CD8-positive, alpha-beta memory T cell (primary cell): ENCODE results near the gene EXOC4. TPM values are rescaled to one million over a fixed set of nuclear protein-coding genes. Genes with fewer than 3 reads are reported as not detected.

Experiments
- CTCF ChIA-PET: fragments of 350-600 bp; sonication (Branson Sonifier 250); formaldehyde crosslinking; loops from one replicate; lab custom pipeline; 2021; ENCODE audit warnings: antibody characterized with exemption; lab: Charles Lee
- POLR2A ChIA-PET: fragments of 350-600 bp; sonication (Branson Sonifier 250); formaldehyde crosslinking; loops from one replicate; lab custom pipeline; 2021; ENCODE audit warnings: antibody characterized with exemption; lab: Charles Lee
- DNase-seq, 5 donors: peaks; one replicate each; pipeline versions ENCODE4 v3.0.0 to v3.0.0-alpha.2; 2020 to 2022; ENCODE audit warnings: mixed read lengths in 1 of 5
- H3K27ac ChIP-seq: one replicate; pipeline ENCODE4 v1.7.0; 2013; ENCODE audit warnings: low read depth, mild to moderate bottlenecking, low read length, moderate library complexity
- H3K27me3 ChIP-seq: 2 replicates; pipeline ENCODE4 v1.7.0; 2013; ENCODE audit warnings: low read length, mild to moderate bottlenecking; ENCODE audit not compliant: insufficient read depth, poor library complexity, severe bottlenecking
- H3K36me3 ChIP-seq: 2 replicates; pipeline ENCODE4 v1.7.0; 2013; ENCODE audit warnings: mild to moderate bottlenecking, low read length, moderate library complexity; ENCODE audit not compliant: insufficient read depth
- H3K4me1 ChIP-seq: 2 replicates; pipeline ENCODE4 v1.7.0; 2013; ENCODE audit warnings: mild to moderate bottlenecking, low read length, moderate library complexity; ENCODE audit not compliant: insufficient read depth
- H3K4me3 ChIP-seq: 2 replicates; pipeline ENCODE4 v1.7.0; 2013; ENCODE audit warnings: mild to moderate bottlenecking, low read length
- H3K9me3 ChIP-seq: 2 replicates; pipeline ENCODE4 v1.7.0; 2013; ENCODE audit warnings: mild to moderate bottlenecking, low read length
- H3K27ac Mint-ChIP-seq, 8 donors: one replicate each; pipeline ENCODE4 v1.8.0; 2020 to 2021; ENCODE audit warnings: mixed read lengths in 8 of 8, mild to moderate bottlenecking in 6 of 8, inconsistent platforms in 3 of 8, moderate library complexity in 3 of 8
- H3K27me3 Mint-ChIP-seq, 2 donors: one replicate each; pipeline ENCODE4 v1.8.0; 2020 to 2021; ENCODE audit warnings: mixed read lengths in 2 of 2, mild to moderate bottlenecking in 1 of 2, moderate library complexity in 1 of 2
- H3K36me3 Mint-ChIP-seq, 3 donors: one replicate each; pipeline ENCODE4 v1.8.0; 2020 to 2021; ENCODE audit warnings: mixed read lengths in 3 of 3, inconsistent platforms in 1 of 3, mild to moderate bottlenecking in 1 of 3
- H3K4me1 Mint-ChIP-seq, 3 donors: one replicate each; pipeline ENCODE4 v1.8.0; 2020 to 2021; ENCODE audit warnings: mixed read lengths in 3 of 3, inconsistent platforms in 1 of 3, mild to moderate bottlenecking in 1 of 3
- H3K4me3 Mint-ChIP-seq, 7 donors: one replicate each; pipeline ENCODE4 v1.8.0; 2020 to 2021; ENCODE audit warnings: mixed read lengths in 7 of 7, mild to moderate bottlenecking in 6 of 7, moderate library complexity in 4 of 7, inconsistent platforms in 2 of 7
- H3K9me3 Mint-ChIP-seq, 5 donors: one replicate each; pipeline ENCODE4 v1.8.0; 2020 to 2022; ENCODE audit warnings: mixed read lengths in 5 of 5, mild to moderate bottlenecking in 3 of 5, moderate library complexity in 2 of 5, inconsistent platforms in 1 of 5
- polyA plus RNA-seq: library from polyadenylated mRNA; unstranded; fragments of 300-500 nt; fragmentation: Illumina TruSeq; gene quantifications from one replicate; pipeline ENCODE4 v1.2.3, GENCODE V29; 2021
- total RNA-seq, 2 experiments: library from RNA; stranded (reverse); gene quantifications; one replicate each; pipeline ENCODE4 v1.2.3, GENCODE V29; 2021

EXOC4 gene
- total and polyA plus RNA-seq, 3 experiments from 2014 or later: 34.5 to 53.2 (median 50.3) TPM

DNA sequence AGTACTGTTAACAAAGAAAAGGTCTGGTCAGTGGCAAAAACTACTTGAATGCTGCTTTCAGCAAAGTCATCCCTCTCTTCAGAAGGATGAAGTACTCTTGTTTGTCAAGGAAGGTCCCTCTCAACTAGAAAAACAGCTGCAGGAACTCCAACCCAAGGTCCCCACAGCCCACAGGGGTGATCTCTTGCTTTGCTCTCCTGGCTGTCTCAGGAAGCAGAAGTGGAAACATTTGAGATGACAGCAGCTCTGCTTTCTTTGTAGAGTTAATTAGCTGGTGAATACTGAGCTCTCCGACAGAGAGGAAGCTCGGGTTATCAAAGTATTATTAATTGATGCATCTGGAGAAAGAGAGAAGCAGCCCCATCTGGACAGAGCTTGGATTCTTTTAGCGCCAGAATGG lies 848.8 kb downstream of the EXOC4 start:
- peaks cover 0 to 6% (median 0%) of the 10 kb centered on the region in 3 donors for H3K36me3 Mint-ChIP-seq
- H3K9me3 Mint-ChIP-seq: peaks cover 0 to 17% (median 6%) of the 10 kb centered on the region in 5 donors
- no peak overlapping the region for H3K4me3 ChIP-seq
- H3K4me3 Mint-ChIP-seq: no peak overlapping the region
- H3K27ac ChIP-seq: no peak overlapping the region
- no peak for DNase-seq
- no peaks in the 10 kb centered on the region for H3K9me3 ChIP-seq
- CTCF ChIA-PET: no interaction called here
- no peaks in the 10 kb centered on the region for H3K4me1 Mint-ChIP-seq
- POLR2A ChIA-PET: no interaction called here
- no peaks in the 10 kb centered on the region for H3K27me3 Mint-ChIP-seq
- H3K36me3 ChIP-seq: no peaks in the 10 kb centered on the region
- H3K27me3 ChIP-seq: no peaks in the 10 kb centered on the region
- no peak overlapping the region for H3K27ac Mint-ChIP-seq
- no peaks in the 10 kb centered on the region for H3K4me1 ChIP-seq

DNA sequence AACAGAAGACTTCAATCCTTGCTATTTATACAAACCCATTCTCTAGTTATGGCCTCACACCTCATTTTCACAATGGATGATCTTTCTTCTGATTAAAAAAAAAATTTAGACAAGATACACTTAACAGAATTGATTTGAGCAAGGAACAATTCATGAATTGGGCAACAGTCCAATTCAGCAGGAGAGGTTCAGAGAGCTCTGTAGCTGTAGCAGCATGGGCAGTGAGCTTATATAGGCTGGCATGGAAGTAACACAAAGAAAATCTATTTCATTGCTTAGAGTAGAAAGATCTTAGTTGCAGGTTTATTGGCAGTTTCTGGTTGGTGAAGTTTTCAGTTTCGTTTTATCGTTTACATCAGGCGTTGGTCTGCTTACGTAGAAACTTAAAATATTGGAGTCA lies 851.3 kb downstream of the EXOC4 start:
- no peak for DNase-seq
- H3K27ac Mint-ChIP-seq: no peak overlapping the region
- H3K4me1 Mint-ChIP-seq: no peaks in the 10 kb centered on the region
- Histone ChIP-seq H3K27me3 (no peaks in the 10 kb centered on the region), H3K4me3 (no peak overlapping the region), H3K4me1 (no peaks in the 10 kb centered on the region), H3K9me3 (no peaks in the 10 kb centered on the region), H3K27ac (no peak overlapping the region), H3K36me3 (no peaks in the 10 kb centered on the region)
- ChIA-PET POLR2A (no interaction called here), CTCF (no interaction called here)
- H3K36me3 Mint-ChIP-seq: peaks cover 0 to 6% (median 0%) of the 10 kb centered on the region in 3 donors
- H3K4me3 Mint-ChIP-seq: no peak overlapping the region
- no peaks in the 10 kb centered on the region for H3K27me3 Mint-ChIP-seq
- peaks cover 0 to 3% (median 0%) of the 10 kb centered on the region in 5 donors for H3K9me3 Mint-ChIP-seq

DNA sequence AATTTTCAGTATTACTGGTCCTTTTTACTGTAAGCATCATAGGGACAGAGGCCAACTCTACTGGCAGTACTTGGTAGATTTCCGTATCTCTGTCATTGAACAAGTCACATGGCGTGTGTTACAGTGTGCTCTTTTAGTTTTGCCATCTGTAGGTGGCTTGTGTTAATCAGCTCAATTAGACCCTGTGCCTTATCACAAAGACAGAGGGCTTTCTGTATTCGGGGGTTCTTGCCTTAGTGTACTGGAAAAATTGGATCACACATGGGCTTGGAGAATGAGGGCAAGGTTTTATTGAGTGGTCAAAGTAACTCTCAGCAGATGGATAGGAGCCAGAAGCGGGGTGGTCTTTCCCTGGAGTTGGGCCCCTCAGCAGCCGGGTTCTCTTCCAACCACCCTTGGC lies 853.0 kb downstream of the EXOC4 start:
- Histone ChIP-seq H3K27ac (no peak overlapping the region), H3K4me1 (no peaks in the 10 kb centered on the region), H3K36me3 (no peaks in the 10 kb centered on the region), H3K9me3 (no peaks in the 10 kb centered on the region), H3K27me3 (no peaks in the 10 kb centered on the region), H3K4me3 (no peak overlapping the region)
- CTCF ChIA-PET: no interaction called here
- peaks cover 0 to 3% (median 0%) of the 10 kb centered on the region in 5 donors for H3K9me3 Mint-ChIP-seq
- no peak overlapping the region for H3K27ac Mint-ChIP-seq
- no peaks in the 10 kb centered on the region for H3K27me3 Mint-ChIP-seq
- no peaks in the 10 kb centered on the region for H3K4me1 Mint-ChIP-seq
- POLR2A ChIA-PET: no interaction called here
- DNase-seq: no peak
- H3K4me3 Mint-ChIP-seq: no peak overlapping the region
- H3K36me3 Mint-ChIP-seq: peaks cover 0 to 5% (median 0%) of the 10 kb centered on the region in 3 donors

DNA sequence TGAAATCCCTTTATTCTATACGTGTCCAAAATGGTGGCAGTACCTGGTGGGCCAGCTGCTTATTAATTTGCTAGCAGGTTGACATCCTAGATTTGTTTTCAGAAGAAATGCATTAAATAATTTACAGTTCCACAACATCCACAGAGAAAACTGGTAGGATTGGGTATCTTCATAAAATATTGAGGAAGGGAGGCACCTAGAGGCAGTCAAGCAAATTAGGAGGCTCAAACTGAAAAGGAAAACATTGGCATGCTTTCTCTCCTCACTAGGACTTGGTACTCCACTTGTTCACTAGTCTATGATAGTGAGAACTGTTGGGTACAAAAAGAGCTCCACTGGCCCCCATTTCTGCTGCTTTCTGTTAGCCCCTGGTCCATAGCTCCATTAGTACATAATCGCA lies 855.9 kb downstream of the EXOC4 start:
- Histone ChIP-seq H3K9me3 (no peaks in the 10 kb centered on the region), H3K4me1 (no peaks in the 10 kb centered on the region), H3K27ac (no peak overlapping the region), H3K4me3 (no peak overlapping the region), H3K36me3 (no peaks in the 10 kb centered on the region), H3K27me3 (no peaks in the 10 kb centered on the region)
- no peak overlapping the region for H3K27ac Mint-ChIP-seq
- no peaks in the 10 kb centered on the region for H3K4me1 Mint-ChIP-seq
- H3K36me3 Mint-ChIP-seq: no peaks in the 10 kb centered on the region
- DNase-seq: no peak
- H3K4me3 Mint-ChIP-seq: no peak overlapping the region
- H3K27me3 Mint-ChIP-seq: no peaks in the 10 kb centered on the region
- H3K9me3 Mint-ChIP-seq: no peaks in the 10 kb centered on the region
- CTCF ChIA-PET: interaction anchor here (1.1 kb wide), 1 partner anchor 18 kb away, joined by 3 read pairs; the partner anchor contains the start of gene LRGUK
- POLR2A ChIA-PET: no interaction called here

DNA sequence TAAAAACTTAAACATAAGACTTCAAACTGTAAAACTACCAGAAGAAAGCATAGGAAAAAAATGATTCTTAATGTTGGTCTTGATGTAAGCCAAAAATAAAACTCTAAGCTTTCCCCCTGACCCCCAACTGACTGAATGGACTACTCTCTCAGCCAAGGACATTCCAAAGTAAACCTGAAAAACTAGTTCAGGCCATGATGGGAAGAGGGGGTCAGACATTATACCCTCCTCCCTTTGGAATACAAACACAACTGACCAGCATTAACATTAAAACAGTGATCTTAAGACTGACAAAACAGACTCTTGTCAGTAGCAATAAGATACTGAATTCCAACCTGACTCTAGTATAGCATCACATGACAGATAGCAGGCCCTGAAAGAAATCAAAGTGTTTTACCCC lies 860.8 kb downstream of the EXOC4 start:
- Mint-ChIP-seq H3K27ac (no peak overlapping the region), H3K27me3 (no peaks in the 10 kb centered on the region), H3K9me3 (no peaks in the 10 kb centered on the region), H3K4me3 (no peak overlapping the region), H3K4me1 (no peaks in the 10 kb centered on the region), H3K36me3 (peaks cover 0 to 5% (median 0%) of the 10 kb centered on the region in 3 donors)
- Histone ChIP-seq H3K4me1 (no peaks in the 10 kb centered on the region), H3K27me3 (no peaks in the 10 kb centered on the region), H3K27ac (no peak overlapping the region), H3K36me3 (no peaks in the 10 kb centered on the region), H3K9me3 (no peaks in the 10 kb centered on the region), H3K4me3 (no peak overlapping the region)
- DNase-seq: no peak
- CTCF ChIA-PET: no interaction called here
- POLR2A ChIA-PET: no interaction called here

DNA sequence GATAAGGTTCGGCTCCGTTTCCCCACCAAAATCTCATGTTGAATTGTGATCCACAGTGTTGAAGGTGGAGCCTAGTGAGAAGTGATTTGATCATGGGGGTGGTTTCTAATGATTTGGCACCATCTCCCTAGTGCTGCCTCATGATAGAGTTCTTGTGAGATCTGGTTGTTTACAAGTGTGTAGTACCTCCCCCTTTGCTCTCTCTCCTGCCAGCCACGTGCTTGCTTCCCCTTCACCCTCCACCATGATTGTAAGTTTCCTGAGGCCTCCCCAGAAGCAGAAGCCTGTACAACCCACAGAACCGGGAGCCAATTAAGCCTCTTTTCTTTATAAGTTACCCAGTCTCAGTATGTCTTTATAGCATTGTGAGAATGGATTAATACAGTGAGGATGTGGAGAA lies 862.1 kb downstream of the EXOC4 start:
- POLR2A ChIA-PET: no interaction called here

More for the DNA sequence above, 862.1 kb downstream of the EXOC4 start:
- Histone ChIP-seq H3K4me1 (no peaks in the 10 kb centered on the region), H3K27ac (no peak overlapping the region), H3K4me3 (no peak overlapping the region), H3K9me3 (no peaks in the 10 kb centered on the region), H3K27me3 (no peaks in the 10 kb centered on the region), H3K36me3 (no peaks in the 10 kb centered on the region)
- Mint-ChIP-seq H3K36me3 (peaks cover 0 to 5% (median 0%) of the 10 kb centered on the region in 3 donors), H3K27ac (no peak overlapping the region), H3K4me3 (no peak overlapping the region), H3K27me3 (no peaks in the 10 kb centered on the region), H3K4me1 (no peaks in the 10 kb centered on the region), H3K9me3 (no peaks in the 10 kb centered on the region)
- CTCF ChIA-PET: no interaction called here
- no peak for DNase-seq

Other genes with a start within 250 kb of the EXOC4 start
- 10 to 100 TPM; 86.9 to 87.6 TPM for gene CHCHD3, start 171.0 kb upstream of the EXOC4 start, total RNA-seq
- gene CHCHD3, start 171.0 kb upstream of the EXOC4 start, polyA plus RNA-seq: 59.1 TPM